Loucy (cell line): ENCODE measurements around the gene DAPK1.

Experiments used
- CTCF ChIP-seq: fragments of 200-600 bp; sonication (generic); conservative IDR thresholded peaks from 2 replicates; pipeline ENCODE4 v1.5.1; 2014; ENCODE audit warnings: mild to moderate bottlenecking, antibody characterized with exemption, low read length
- EZH2phosphoT487 ChIP-seq: fragments of 200-600 bp; IDR thresholded peaks from 2 replicates; pipeline ENCODE4 v1.6.1; 2018; ENCODE audit warnings: antibody characterized with exemption, mild to moderate bottlenecking, moderate library complexity, borderline replicate concordance

- TF ChIP-seq CTCF = no peak
- no peak for TF ChIP-seq EZH2phosphoT487
Measured at GRCh38 chr9:87676976-87677775, 179.5 kb downstream of the DAPK1 start.
